IPS-NIHi7 (cell line): Measurements from ENCODE around the gene CD72.
A peak's percentile ranks its signal among the peaks of the same experiment; 100 is the strongest.
"Not testable (repeated sequence)": the region's sequence is repeated elsewhere in the genome, so short reads cannot be mapped to it uniquely, and the experiment has no call there.

ENCODE experiments used
- DNase-seq: peaks from one replicate; pipeline ENCODE4 v3.0.0; 2012; ENCODE audit warnings: mixed read lengths; ENCODE audit errors: extremely low spot score

Gene CD72

DNA sequence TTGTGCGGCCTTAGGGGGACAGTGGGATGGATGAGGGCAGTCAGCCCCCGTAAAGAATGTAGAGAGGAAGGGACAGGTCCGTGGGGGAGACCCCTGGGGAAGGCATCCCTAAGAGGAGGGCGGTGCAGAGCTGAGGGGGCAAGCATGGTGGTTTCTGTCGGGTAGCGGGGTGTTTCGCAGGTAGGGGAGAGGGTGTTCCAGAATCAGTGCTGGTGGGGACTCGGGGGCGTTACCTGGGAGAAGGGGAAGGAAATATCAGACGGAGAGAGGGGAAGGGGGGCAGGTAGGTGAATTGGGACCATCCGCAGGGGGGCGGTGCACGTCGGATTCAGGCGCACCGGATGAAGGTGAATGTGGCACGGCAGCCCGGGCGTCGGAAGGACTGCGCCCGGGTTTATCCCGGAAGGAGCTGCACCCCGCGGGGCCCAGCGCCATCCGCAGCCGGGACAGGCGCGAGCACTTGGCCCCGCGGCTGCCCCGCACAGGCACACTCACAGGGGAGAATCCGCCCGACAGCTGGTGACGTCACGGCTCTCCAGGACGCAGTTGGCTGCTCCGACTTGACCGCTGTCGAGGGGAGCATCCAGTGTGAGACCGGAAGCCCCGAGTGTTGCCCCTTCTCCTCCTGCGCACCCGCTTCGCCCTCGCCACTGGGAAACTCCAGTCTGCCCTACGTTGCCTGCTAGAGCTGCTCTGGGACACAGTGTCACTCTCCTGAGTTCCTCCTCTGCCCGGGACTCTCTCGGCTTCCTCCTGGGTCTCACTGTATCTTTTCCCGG is 1.3 kb downstream of the CD72 start:
- DNase-seq, result peak; percentile 53

GRCh38 chr9:35615981-35616680 is 2.1 kb downstream of the CD72 start:
- DNase-seq, result peak; percentile 38

DNA sequence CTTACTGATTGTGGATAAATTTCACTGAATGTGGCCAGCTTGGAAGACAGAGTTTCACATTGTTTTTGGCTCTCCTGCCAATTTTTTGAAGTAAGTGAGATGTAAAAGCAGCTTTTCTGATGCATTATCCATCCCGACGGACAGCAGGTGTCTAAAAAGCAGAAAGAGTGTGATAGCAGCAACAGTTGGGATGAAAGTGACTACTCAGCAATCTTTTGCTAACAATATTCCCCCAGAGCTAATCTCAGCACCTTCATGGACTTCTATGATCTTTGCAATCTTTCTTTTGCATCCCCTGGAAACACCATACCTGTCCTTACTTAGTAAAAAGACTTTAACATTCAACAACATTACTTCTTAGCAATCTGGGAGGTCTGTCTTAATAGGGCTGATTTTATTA is 5.4 kb downstream of the CD72 start:
- DNase-seq, result no peak

- DNase-seq, result not testable (repeated sequence)
Observed at GRCh38 chr9:35612066-35612465, 6.1 kb downstream of the CD72 start.

DNA sequence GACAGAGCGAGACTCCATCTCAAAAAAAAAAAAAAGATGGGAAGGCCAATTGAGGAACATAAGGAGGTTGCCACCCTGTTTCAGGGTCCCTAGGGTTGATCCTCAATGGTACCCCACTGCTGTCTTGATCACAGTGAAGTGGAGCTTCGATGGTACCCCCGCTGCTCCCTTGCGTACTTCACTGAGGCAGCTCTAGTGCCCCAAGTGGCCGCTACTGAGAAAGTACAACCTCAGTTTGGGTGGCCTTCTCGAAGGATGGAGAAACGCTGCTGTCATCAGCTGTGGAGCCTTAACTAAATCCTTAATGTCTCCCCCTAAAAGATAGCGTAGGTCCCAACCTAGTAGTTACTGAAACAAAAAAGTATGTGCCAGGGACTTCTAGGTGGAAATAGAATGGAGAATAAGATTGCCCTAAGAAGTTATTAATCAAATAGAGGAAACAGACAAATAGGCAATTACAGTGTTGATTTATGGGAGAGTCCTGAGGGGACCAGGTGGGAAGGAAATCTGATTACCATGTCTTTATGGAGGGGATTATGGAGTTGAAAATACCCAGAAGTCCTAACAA is 6.9 kb downstream of the CD72 start:
- DNase-seq, result peak; percentile 70

DNA sequence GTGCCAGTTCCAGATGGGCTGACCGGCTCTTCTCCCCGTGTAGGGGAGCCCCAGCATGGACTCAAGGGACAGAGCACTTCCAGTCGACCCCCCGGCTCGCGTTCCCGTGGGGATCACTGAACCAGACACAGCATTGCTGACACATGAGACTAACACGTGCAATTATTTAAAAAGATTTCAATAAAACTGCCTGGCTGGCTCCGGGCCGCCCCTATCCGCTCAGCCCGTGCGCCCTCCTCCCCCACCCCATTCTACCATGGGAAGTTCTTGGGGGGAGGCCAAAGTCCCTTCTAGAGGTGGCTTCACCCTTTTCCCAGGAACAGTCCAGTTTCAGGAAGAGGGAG is 8.4 kb downstream of the CD72 start:
- no peak for DNase-seq

- no peak for DNase-seq
Observed at GRCh38 chr9:35609001-35609819, 9.0 kb downstream of the CD72 start.

- no peak for DNase-seq
Observed at GRCh38 chr9:35608221-35608620, 10.0 kb downstream of the CD72 start.

DNA sequence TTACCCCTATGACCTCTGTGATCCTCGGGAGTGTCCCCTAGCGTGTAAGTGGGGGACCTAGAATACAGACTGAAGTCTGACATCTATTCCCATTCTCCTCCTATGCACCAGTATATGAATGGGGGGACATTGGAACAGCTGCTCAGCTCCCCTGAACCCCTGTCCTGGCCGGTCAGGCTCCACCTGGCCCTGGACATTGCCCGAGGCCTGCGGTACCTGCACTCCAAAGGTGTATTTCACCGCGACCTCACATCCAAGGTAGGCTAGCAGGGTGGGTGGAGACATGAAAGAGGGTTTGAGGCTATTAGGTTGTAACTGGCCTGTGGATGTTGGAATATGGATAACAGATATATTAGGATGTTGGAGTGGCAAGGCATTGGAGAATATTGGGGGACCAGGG is 11.5 kb downstream of the CD72 start:
- DNase-seq, result no peak

GRCh38 chr9:35606138-35606504 is 12.1 kb downstream of the CD72 start:
- DNase-seq, result no peak

- DNase-seq, result peak; percentile 43
Observed at GRCh38 chr9:35605351-35606137, 12.7 kb downstream of the CD72 start.

DNA sequence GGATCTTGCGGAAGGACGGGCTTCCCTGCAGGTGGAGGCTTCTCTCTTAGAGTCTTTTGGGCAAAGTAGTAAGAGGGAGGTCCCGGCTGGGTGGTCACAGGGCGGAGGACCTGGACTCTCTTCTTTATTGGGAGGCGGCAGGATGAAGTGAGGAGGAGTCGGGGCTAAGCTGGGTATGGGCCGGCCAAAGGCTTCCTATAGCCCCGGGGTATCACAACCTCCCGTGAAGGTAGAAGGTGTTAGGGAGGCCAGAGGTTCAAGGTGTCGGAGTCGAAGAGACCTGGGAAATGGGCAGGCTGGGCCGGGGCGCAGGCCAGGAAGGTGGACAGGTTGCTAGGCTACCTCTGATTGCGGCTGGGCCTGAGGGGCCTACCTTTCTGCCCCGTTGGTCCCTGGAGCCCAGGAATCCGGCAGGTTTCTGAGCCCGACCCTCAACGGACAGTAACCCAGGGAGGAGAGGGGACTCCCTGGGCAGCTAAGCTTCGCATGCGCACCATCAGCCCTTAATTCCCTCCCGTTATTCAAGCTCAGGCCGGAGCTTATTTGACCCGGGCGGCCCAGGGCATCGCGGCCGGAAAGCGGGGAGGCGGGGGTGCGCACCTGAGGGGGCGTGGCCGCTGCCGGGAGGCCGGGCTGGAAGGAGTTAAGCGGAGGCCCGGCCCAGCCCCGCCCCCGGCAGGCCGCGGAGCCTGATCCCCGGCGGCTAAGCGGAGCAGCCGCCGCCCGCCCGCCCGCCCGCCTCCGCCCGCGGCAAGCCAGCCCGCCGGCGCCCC is 13.4 kb downstream of the CD72 start, which contains the start of gene TESK1:
Gene TESK1 (plus strand): TSS at position 685 of the 773 bp plus-strand sequence. CDS start 358 bp downstream, outside the sequence.
- DNase-seq, result peak; percentile 94

GRCh38 chr9:35603986-35604577 is 14.1 kb downstream of the CD72 start:
- DNase-seq, result peak; percentile 99

- no peak for DNase-seq
Observed at GRCh38 chr9:35603506-35603985, 14.7 kb downstream of the CD72 start.

DNA sequence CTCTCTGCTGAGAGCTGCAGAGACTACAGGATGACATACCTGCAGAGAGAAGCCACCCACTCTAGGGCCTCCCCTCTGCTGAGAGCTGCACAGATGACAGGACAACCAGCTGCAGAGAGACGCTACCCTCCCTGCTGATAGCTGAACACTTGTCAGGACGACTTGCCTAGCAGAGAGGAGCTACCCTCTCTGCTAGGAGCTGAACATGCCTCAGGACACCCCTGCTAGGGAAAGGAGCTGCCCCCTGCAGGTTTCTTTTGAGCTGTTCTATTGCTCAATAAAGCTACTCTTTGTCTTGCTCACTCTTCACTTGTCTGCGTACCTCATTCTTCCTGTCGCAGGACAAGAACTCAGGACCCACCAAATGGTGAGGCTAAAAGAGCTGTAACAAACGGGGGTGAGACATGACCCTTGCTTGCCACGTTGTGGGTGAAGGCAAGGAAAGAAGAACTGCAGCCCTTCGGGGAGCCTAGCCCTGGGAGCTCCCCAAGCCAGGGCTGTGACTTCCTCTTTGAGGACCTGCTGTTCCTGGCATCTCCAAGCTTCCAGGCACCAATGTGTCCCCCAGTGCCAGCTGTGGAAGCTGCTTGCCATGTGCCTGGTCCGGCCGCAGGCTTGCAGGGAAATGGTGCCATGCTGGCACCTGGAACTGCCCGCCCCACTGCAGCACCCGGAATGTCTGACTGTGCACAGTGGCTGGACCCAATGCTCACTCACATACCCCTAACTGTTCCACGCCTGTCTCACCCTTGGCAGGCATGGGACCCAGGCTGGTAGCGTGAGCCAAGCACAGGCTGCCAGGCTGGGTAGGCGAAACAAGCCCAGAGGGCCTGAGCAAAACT is 18.2 kb downstream of the CD72 start:
- no peak for DNase-seq

DNA sequence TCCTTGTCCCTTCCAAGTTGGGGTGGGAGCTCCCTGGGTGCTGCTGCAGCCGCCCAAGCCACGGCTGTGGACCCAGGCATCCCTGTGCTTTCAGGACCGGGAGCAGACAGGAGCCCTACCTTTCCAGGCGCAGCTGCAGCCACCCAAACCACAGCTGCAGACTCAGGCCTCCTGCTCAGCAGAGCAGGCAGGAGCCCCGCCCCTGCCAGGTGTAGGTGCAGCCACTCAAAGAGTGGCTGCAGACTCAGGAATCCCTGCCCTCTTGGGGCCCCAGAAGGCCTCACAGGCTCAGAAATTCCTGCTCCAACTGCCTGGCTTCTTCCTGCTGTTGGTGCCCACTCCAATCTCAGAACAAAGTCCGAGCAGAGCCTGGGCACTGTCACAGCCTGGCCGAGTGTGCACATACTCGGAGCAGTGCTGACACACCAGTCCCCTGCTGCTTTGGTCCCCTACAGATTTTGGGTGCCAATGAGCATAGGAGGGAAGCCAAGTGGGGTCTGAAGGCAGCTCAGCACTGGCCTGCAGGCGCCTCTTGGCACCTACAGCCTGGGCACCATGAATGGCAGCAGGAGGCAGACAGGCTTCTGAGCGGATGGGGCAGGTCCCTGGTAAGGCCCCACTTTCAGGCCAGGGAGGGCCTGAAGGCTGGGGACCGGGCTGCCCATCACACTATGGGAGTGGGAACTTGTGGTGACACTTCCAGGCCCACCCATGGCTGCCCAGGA is 19.2 kb downstream of the CD72 start:
- DNase-seq, result no peak

- DNase-seq, result not testable (repeated sequence)
Observed at GRCh38 chr9:35596907-35597306, 21.3 kb downstream of the CD72 start.

DNA sequence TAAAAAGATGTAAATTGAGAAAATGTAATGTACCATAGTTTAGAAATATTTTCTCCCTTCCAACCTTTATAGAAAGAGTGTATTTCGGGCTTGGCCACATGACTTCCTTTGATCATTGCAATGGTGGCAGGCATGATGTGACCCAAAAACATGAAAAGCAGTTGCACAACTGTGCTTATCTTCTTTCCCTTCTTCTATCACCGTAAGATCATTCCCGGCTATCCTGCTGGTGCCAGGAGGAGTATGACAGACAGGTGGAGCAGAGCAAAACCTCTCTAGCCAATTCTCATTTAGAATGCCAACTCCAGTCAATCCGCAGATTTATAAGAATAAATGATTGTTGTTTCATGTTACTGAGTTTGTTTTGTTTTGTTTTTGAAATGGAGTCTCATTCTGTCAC is 23.7 kb downstream of the CD72 start:
- DNase-seq, result no peak
